WTC11 (cell line): ENCODE measurements around the gene MIEF1. TPM values are rescaled to one million over a fixed set of nuclear protein-coding genes. Genes with fewer than 3 reads are reported as not detected.

ENCODE experiments used
- ATAC-seq: fragments of 200-7000 bp; cut with Tn5 transposase; 2 replicates; pipeline ENCODE4 v1.10.0; 2021; ENCODE audit warnings: mild to moderate bottlenecking, moderate library complexity
- CTCF ChIA-PET: fragments of 300-600 bp; sonication (Branson Sonifier 250); formaldehyde crosslinking; loops from one replicate; lab custom pipeline; 2021; ENCODE audit warnings: antibody characterized with exemption; lab: Charles Lee
- POLR2A ChIA-PET: fragments of 350-600 bp; sonication (Branson Sonifier 250); formaldehyde crosslinking; loops from one replicate; lab custom pipeline; 2021; ENCODE audit warnings: antibody characterized with exemption; lab: Charles Lee
- DNase-seq: peaks from one replicate; pipeline ENCODE4 v3.0.0; 2021; ENCODE audit warnings: low spot score
- H3K27ac Mint-ChIP-seq: 2 replicates; pipeline ENCODE4 v1.8.0; 2021; ENCODE audit warnings: mixed read lengths
- H3K27me3 Mint-ChIP-seq: 2 replicates; pipeline ENCODE4 v1.8.0; 2021; ENCODE audit warnings: low read depth, mild to moderate bottlenecking, moderate library complexity, mixed read lengths
- H3K36me3 Mint-ChIP-seq: 2 replicates; pipeline ENCODE4 v1.8.0; 2021; ENCODE audit warnings: mixed read lengths
- H3K4me1 Mint-ChIP-seq: 2 replicates; pipeline ENCODE4 v1.8.0; 2022; ENCODE audit warnings: mixed read lengths
- H3K4me3 Mint-ChIP-seq: 2 replicates; pipeline ENCODE4 v1.8.0; 2021; ENCODE audit warnings: mild to moderate bottlenecking, moderate library complexity, mixed read lengths
- H3K9me3 Mint-ChIP-seq: 2 replicates; pipeline ENCODE4 v1.8.0; 2021; ENCODE audit warnings: mixed read lengths
- CREB1 ChIP-seq: sonication (generic); formaldehyde crosslinking; IDR thresholded peaks from 2 replicates; pipeline ENCODE4 v1.8.0; 2023; ENCODE audit warnings: mild to moderate bottlenecking, missing genetic modification reagents
- ETV6 ChIP-seq: sonication (generic); formaldehyde crosslinking; IDR thresholded peaks from 2 replicates; pipeline ENCODE4 v1.8.1; 2022; ENCODE audit warnings: mild to moderate bottlenecking, missing genetic modification reagents
- FOXJ3 ChIP-seq: sonication (generic); formaldehyde crosslinking; IDR thresholded peaks from 2 replicates; pipeline ENCODE4 v1.9.0; 2021; ENCODE audit warnings: missing genetic modification reagents, mild to moderate bottlenecking, borderline replicate concordance
- GRHL2 ChIP-seq: fragments of 250-450 bp; sonication (Bioruptor Pico); IDR thresholded peaks from 2 replicates; pipeline ENCODE4 v1.8.0; 2022; ENCODE audit warnings: mild to moderate bottlenecking, moderate library complexity; ENCODE audit not compliant: insufficient replicate concordance, severe bottlenecking
- HMGA2 ChIP-seq: fragments of 250-450 bp; sonication (Bioruptor Pico); IDR thresholded peaks from 2 replicates; pipeline ENCODE4 v1.4.0; 2021; ENCODE audit warnings: mild to moderate bottlenecking, moderate library complexity
- IRF2 ChIP-seq: sonication (generic); formaldehyde crosslinking; IDR thresholded peaks from 2 replicates; pipeline ENCODE4 v1.8.0; 2022; ENCODE audit warnings: low read depth, missing genetic modification reagents, borderline replicate concordance
- JUN ChIP-seq: sonication (generic); formaldehyde crosslinking; IDR thresholded peaks from 2 replicates; pipeline ENCODE4 v1.8.0; 2023; ENCODE audit warnings: mild to moderate bottlenecking, missing genetic modification reagents
- KAT7 ChIP-seq: sonication (generic); formaldehyde crosslinking; IDR thresholded peaks from 2 replicates; pipeline ENCODE4 v1.8.1; 2023; ENCODE audit warnings: missing genetic modification reagents, mild to moderate bottlenecking, borderline replicate concordance
- SMAD3 ChIP-seq: sonication (generic); formaldehyde crosslinking; IDR thresholded peaks from 2 replicates; pipeline ENCODE4 v1.8.0; 2022; ENCODE audit warnings: missing genetic modification reagents, mild to moderate bottlenecking, borderline replicate concordance
- SP1 ChIP-seq: sonication (generic); formaldehyde crosslinking; conservative IDR thresholded peaks from 2 replicates; pipeline ENCODE4 v1.8.1; 2022; ENCODE audit warnings: missing genetic modification reagents
- TP53 ChIP-seq: sonication (generic); formaldehyde crosslinking; IDR thresholded peaks from 2 replicates; pipeline ENCODE4 v1.8.1; 2023; ENCODE audit warnings: mild to moderate bottlenecking, missing genetic modification reagents
- total RNA-seq: library from RNA; stranded (reverse); gene quantifications from 3 replicates; pipeline ENCODE4 v1.2.3, GENCODE V29; 2021
- TF ChIP-seq, protein P1 (sequence below): sonication (generic); formaldehyde crosslinking; IDR thresholded peaks from 2 replicates; pipeline ENCODE4 v1.8.1; 2022; ENCODE audit warnings: missing genetic modification reagents, borderline replicate concordance
- TF ChIP-seq, protein P2 (sequence below): fragments of 250-450 bp; sonication (Bioruptor Pico); IDR thresholded peaks from 2 replicates; pipeline ENCODE4 v1.9.0; 2021; ENCODE audit warnings: moderate library complexity, mild to moderate bottlenecking, inconsistent platforms, borderline replicate concordance
- TF ChIP-seq, protein P3 (sequence below): sonication (generic); formaldehyde crosslinking; IDR thresholded peaks from 2 replicates; pipeline ENCODE4 v1.8.1; 2023; ENCODE audit warnings: mild to moderate bottlenecking, missing genetic modification reagents, moderate library complexity
- TF ChIP-seq, protein P4 (sequence below): sonication (generic); formaldehyde crosslinking; IDR thresholded peaks from 2 replicates; pipeline ENCODE4 v1.8.0; 2022; ENCODE audit warnings: mild to moderate bottlenecking, missing genetic modification reagents
- TF ChIP-seq, protein P5 (sequence below): fragments of 250-450 bp; sonication (Bioruptor Pico); conservative IDR thresholded peaks from 2 replicates; pipeline ENCODE4 v1.9.0; 2021; ENCODE audit warnings: mild to moderate bottlenecking
- TF ChIP-seq, protein P6 (sequence below): fragments of 250-450 bp; sonication (Bioruptor Pico); IDR thresholded peaks from 2 replicates; pipeline ENCODE4 v1.9.0; 2021; ENCODE audit warnings: mild to moderate bottlenecking
- TF ChIP-seq, protein P7 (sequence below): sonication (generic); formaldehyde crosslinking; IDR thresholded peaks from 2 replicates; pipeline ENCODE4 v1.8.1; 2023; ENCODE audit warnings: mild to moderate bottlenecking, missing genetic modification reagents, moderate library complexity
- TF ChIP-seq, protein P8 (sequence below): sonication (generic); formaldehyde crosslinking; IDR thresholded peaks from 2 replicates; pipeline ENCODE4 v1.8.1; 2023; ENCODE audit warnings: mild to moderate bottlenecking, missing genetic modification reagents

MIEF1 gene
- total RNA-seq, 1 experiment from 2014 or later: 38.7 TPM

DNA sequence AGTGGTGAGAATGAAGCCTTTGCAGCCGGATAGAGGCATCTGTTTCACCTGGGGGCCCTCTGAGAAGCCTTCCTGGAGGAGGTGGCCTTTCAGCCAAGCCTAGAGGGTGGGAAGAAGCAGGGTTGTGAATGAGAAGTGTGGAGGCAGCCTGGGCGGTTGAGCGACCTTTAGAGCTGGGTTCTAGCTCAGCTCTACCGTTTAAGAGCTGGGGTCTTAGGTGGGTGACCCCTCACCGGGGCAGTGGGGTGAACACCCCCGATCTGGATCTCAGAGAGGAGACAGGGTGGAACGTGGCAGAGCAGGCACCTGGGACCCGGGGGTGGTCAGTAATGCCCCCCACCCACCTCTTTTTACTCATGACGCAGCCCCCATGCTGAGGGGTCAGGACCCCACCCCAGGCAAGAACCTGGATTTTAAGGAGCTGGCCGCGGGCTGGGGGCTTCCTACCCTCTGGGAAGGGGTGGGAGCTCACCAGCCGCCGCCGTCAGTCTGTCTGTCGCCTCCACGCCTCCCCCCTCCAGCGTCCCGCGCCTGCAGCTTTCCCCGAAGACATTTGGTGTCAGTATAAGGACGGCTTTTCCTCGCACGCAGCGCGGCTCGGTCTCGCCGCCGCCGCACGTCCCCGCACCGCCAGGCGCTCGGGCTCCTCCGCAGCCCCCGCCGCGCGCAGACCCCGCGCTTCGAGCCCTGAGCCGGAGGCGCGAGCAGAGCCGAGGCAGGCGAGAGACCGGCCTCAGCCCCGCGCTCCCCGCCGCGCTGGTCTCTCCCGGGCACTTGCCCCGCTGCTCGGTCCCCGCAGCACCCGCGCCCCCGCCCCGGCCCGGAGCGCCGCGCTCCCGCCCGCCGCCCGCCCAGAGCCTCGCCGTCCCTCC, 55.1 kb downstream of the MIEF1 start (continued):
- TF ChIP-seq, protein P1, sequence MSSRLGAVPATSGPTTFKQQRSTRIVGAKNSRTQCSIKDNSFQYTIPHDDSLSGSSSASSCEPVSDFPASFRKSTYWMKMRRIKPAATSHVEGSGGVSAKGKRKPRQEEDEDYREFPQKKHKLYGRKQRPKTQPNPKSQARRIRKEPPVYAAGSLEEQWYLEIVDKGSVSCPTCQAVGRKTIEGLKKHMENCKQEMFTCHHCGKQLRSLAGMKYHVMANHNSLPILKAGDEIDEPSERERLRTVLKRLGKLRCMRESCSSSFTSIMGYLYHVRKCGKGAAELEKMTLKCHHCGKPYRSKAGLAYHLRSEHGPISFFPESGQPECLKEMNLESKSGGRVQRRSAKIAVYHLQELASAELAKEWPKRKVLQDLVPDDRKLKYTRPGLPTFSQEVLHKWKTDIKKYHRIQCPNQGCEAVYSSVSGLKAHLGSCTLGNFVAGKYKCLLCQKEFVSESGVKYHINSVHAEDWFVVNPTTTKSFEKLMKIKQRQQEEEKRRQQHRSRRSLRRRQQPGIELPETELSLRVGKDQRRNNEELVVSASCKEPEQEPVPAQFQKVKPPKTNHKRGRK (CRISPR knock-in tag): no peak
- TF ChIP-seq, protein P2, sequence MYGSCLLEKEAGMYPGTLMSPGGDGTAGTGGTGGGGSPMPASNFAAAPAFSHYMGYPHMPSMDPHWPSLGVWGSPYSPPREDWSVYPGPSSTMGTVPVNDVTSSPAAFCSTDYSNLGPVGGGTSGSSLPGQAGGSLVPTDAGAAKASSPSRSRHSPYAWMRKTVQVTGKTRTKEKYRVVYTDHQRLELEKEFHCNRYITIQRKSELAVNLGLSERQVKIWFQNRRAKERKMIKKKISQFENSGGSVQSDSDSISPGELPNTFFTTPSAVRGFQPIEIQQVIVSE (CRISPR knock-in tag): no peak
- TF ChIP-seq FOXJ3 (CRISPR knock-in tag) (no peak), TP53 (CRISPR knock-in tag) (no peak)

DNA sequence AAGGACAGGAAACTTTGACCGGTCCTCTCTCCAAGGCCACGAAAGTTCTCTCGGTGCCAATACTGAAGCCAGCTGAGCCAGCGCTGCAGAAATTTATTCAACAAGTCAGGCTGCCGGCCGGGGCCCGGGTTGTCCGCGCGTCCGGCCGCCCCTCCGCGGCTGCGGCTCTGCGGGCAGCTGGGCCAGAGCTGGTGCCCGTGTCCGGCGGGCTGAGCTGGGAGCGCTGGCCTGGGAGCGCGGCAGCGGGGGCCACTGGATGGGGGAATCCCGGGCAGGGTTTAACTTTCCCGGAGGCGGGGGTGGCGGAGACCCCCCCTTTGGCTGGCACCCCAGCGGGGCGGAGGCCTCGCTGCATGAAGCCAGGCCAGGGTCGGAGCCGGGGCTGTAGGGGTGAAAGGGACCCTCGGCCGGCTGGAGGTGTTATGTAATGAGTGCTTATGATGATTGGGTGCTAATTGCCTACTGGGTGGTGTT, 56.2 kb downstream of the MIEF1 start:
- peak overlapping the region; percentile 69 for H3K4me3 Mint-ChIP-seq
- peaks cover 59% of the 10 kb centered on the region for H3K27me3 Mint-ChIP-seq
- H3K36me3 Mint-ChIP-seq: no peaks in the 10 kb centered on the region
- no peak for ATAC-seq
- POLR2A ChIA-PET: no interaction called here
- peaks cover 7% of the 10 kb centered on the region for H3K4me1 Mint-ChIP-seq
- no peaks in the 10 kb centered on the region for H3K9me3 Mint-ChIP-seq
- DNase-seq: no peak
- CTCF ChIA-PET: interaction anchor here (1.0 to 2.6 kb wide), 7 partner anchors 13 to 478 kb away, joined by 3 to 24 read pairs (median 4); no protein-coding TSS in a partner anchor
- no peak overlapping the region for H3K27ac Mint-ChIP-seq
- TF ChIP-seq SMAD3 (no peak), GRHL2 (no peak), IRF2 (CRISPR knock-in tag) (no peak), ETV6 (CRISPR knock-in tag) (no peak), KAT7 (CRISPR knock-in tag) (no peak), CREB1 (CRISPR knock-in tag) (no peak), HMGA2 (CRISPR knock-in tag) (no peak), SP1 (CRISPR knock-in tag) (no peak), JUN (no peak)
- TF ChIP-seq, protein P3, sequence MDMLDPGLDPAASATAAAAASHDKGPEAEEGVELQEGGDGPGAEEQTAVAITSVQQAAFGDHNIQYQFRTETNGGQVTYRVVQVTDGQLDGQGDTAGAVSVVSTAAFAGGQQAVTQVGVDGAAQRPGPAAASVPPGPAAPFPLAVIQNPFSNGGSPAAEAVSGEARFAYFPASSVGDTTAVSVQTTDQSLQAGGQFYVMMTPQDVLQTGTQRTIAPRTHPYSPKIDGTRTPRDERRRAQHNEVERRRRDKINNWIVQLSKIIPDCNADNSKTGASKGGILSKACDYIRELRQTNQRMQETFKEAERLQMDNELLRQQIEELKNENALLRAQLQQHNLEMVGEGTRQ (CRISPR knock-in tag): no peak
- TF ChIP-seq, protein P1 (CRISPR knock-in tag): no peak
- TF ChIP-seq, protein P4, sequence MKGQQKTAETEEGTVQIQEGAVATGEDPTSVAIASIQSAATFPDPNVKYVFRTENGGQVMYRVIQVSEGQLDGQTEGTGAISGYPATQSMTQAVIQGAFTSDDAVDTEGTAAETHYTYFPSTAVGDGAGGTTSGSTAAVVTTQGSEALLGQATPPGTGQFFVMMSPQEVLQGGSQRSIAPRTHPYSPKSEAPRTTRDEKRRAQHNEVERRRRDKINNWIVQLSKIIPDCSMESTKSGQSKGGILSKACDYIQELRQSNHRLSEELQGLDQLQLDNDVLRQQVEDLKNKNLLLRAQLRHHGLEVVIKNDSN (CRISPR knock-in tag): no peak
- TF ChIP-seq, protein P5, sequence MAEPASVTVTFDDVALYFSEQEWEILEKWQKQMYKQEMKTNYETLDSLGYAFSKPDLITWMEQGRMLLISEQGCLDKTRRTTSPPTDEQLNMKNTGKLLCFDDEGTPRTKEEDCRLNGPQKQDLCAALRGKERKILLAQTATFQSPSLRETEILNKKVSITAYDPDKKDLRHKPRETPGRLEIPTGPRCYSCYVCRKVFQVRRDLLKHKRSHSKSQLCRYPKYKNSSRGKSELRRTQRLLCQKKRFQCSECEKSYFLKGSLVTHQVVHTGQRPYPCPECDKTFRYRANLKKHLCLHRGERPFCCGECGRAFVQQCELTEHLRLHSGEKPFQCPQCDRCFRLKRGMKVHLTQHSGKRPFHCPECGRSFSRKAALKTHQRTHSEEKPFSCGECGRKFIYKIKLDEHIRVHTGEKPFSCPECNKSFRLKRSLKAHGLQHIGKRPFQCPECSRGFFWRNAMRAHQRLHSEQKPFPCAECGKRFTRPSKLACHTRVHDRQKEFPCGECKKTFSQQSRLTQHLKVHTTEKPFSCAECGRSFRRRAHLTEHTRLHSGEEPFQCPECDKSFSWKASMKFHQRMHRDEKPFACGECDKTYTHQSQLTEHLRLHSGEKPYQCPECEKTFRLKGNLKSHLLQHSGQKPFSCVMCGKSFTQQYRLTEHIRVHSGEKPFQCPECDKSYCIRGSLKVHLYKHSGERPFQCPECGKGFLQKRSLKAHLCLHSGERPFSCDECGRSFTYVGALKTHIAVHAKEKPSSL: no peak
- TF ChIP-seq, protein P6, sequence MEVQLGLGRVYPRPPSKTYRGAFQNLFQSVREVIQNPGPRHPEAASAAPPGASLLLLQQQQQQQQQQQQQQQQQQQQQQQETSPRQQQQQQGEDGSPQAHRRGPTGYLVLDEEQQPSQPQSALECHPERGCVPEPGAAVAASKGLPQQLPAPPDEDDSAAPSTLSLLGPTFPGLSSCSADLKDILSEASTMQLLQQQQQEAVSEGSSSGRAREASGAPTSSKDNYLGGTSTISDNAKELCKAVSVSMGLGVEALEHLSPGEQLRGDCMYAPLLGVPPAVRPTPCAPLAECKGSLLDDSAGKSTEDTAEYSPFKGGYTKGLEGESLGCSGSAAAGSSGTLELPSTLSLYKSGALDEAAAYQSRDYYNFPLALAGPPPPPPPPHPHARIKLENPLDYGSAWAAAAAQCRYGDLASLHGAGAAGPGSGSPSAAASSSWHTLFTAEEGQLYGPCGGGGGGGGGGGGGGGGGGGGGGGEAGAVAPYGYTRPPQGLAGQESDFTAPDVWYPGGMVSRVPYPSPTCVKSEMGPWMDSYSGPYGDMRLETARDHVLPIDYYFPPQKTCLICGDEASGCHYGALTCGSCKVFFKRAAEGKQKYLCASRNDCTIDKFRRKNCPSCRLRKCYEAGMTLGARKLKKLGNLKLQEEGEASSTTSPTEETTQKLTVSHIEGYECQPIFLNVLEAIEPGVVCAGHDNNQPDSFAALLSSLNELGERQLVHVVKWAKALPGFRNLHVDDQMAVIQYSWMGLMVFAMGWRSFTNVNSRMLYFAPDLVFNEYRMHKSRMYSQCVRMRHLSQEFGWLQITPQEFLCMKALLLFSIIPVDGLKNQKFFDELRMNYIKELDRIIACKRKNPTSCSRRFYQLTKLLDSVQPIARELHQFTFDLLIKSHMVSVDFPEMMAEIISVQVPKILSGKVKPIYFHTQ (CRISPR knock-in tag): no peak
- TF ChIP-seq, protein P7, sequence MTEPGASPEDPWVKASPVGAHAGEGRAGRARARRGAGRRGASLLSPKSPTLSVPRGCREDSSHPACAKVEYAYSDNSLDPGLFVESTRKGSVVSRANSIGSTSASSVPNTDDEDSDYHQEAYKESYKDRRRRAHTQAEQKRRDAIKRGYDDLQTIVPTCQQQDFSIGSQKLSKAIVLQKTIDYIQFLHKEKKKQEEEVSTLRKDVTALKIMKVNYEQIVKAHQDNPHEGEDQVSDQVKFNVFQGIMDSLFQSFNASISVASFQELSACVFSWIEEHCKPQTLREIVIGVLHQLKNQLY (CRISPR knock-in tag): no peak
- TF ChIP-seq, protein P8, sequence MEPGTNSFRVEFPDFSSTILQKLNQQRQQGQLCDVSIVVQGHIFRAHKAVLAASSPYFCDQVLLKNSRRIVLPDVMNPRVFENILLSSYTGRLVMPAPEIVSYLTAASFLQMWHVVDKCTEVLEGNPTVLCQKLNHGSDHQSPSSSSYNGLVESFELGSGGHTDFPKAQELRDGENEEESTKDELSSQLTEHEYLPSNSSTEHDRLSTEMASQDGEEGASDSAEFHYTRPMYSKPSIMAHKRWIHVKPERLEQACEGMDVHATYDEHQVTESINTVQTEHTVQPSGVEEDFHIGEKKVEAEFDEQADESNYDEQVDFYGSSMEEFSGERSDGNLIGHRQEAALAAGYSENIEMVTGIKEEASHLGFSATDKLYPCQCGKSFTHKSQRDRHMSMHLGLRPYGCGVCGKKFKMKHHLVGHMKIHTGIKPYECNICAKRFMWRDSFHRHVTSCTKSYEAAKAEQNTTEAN (CRISPR knock-in tag): no peak
